GM12874 (cell line): ENCODE data around the gene SNCAIP.

Experiments used
- CTCF ChIP-seq: IDR thresholded peaks from 2 replicates; pipeline ENCODE4 v1.5.1; 2011; ENCODE audit warnings: low read depth, mild to moderate bottlenecking, control low read depth, low read length, moderate library complexity; ENCODE audit not compliant: insufficient read depth

SNCAIP gene

GRCh38 chr5:122400938-122401337, 88.9 kb downstream of the SNCAIP start:
- no peak for TF ChIP-seq CTCF

GRCh38 chr5:122401976-122402725, 90.1 kb downstream of the SNCAIP start:
- TF ChIP-seq CTCF, result no peak

GRCh38 chr5:122402955-122403685, 91.1 kb downstream of the SNCAIP start:
- no peak for TF ChIP-seq CTCF

GRCh38 chr5:122404018-122404417, 92.0 kb downstream of the SNCAIP start:
- no peak for TF ChIP-seq CTCF

DNA sequence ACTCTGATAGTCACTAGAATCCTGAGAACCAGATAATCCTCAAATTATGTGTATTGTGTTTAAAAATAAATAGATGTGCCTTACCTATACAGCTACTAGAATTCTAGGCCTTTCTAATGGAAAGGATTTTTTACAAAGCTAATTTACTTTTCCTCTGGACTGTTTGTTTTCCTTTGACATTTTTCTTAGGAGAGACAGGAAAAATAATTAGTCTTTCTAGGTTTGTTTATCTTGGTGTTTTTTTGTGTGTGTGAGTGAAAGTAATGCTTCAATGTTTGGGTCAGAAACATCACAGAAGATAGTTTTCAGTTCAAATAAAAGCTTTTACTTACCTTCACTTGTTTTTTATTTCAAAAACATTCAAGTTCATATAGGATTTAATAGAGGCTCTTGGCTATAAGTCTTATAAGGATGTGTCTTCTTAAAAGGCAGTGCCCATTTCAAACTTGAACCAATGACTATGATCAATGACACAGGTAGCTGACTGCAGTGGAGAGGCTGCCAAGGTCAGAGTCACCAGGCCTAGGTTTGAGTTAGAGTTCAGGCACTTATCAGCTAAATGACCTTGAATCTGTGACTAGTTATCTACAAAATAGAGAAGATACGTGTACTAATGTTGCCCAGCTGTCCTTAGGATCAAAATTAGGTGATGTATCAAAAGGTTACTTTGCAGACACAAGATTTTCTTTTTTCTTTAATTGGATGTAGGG, 92.8 kb downstream of the SNCAIP start:
- no peak for TF ChIP-seq CTCF

GRCh38 chr5:122405751-122406150, 93.7 kb downstream of the SNCAIP start:
- TF ChIP-seq CTCF, result no peak

GRCh38 chr5:122406181-122406580, 94.1 kb downstream of the SNCAIP start:
- no peak for TF ChIP-seq CTCF
